Type B pancreatic cell (in vitro differentiated cells): ENCODE measurements around the gene PERM1. TPM values are rescaled to one million over a fixed set of nuclear protein-coding genes. Genes with fewer than 3 reads are reported as not detected.
"Not testable (repeated sequence)": the region's sequence is repeated elsewhere in the genome, so short reads cannot be mapped to it uniquely, and the experiment has no call there.

Experiments used
- DNase-seq: peaks from one replicate; pipeline ENCODE4 v3.0.0; 2021; ENCODE audit warnings: mixed read lengths; ENCODE audit not compliant: unreplicated experiment; ENCODE audit errors: extremely low spot score
- H3K27ac Mint-ChIP-seq: 2 replicates; pipeline ENCODE4 v1.8.0; 2021; ENCODE audit warnings: mild to moderate bottlenecking, mixed read lengths
- H3K27me3 Mint-ChIP-seq: 2 replicates; pipeline ENCODE4 v1.8.0; 2021; ENCODE audit warnings: mixed read lengths
- H3K36me3 Mint-ChIP-seq: 2 replicates; pipeline ENCODE4 v1.8.0; 2021; ENCODE audit warnings: mixed read lengths
- H3K4me1 Mint-ChIP-seq: one replicate; pipeline ENCODE4 v1.8.0; 2021; ENCODE audit warnings: mixed read lengths; ENCODE audit not compliant: unreplicated experiment
- H3K4me3 Mint-ChIP-seq: 2 replicates; pipeline ENCODE4 v1.8.0; 2021; ENCODE audit warnings: mild to moderate bottlenecking, mixed read lengths
- H3K9me3 Mint-ChIP-seq: 2 replicates; pipeline ENCODE4 v1.8.0; 2021; ENCODE audit warnings: mixed read lengths
- CTCF ChIP-seq: fragments of 200-600 bp; sonication (generic); conservative IDR thresholded peaks from 2 replicates; pipeline ENCODE4 v1.5.0; 2021; ENCODE audit warnings: antibody characterized with exemption, mild to moderate bottlenecking
- total RNA-seq: library from RNA; stranded (reverse); gene quantifications from 2 replicates; pipeline ENCODE4 v1.2.1, GENCODE V29; 2021; ENCODE audit warnings: low replicate concordance

PERM1 gene
- total RNA-seq, 1 donor from 2014 or later, result 0.34 TPM

- H3K36me3 Mint-ChIP-seq, result no peaks in the 10 kb centered on the region
- DNase-seq, result no peak
- TF ChIP-seq CTCF, result no peak
- no peak overlapping the region for H3K27ac Mint-ChIP-seq
- H3K4me1 Mint-ChIP-seq, result peaks cover 4% of the 10 kb centered on the region
- no peaks in the 10 kb centered on the region for H3K9me3 Mint-ChIP-seq
- peaks cover 23% of the 10 kb centered on the region for H3K27me3 Mint-ChIP-seq
- no peak overlapping the region for H3K4me3 Mint-ChIP-seq
Measured at GRCh38 chr1:979744-980072, 2.2 kb downstream of the PERM1 start.

GRCh38 chr1:978835-979743 is 2.8 kb downstream of the PERM1 start:
- Mint-ChIP-seq H3K4me1 (peaks cover 4% of the 10 kb centered on the region), H3K4me3 (no peak overlapping the region), H3K27ac (no peak overlapping the region), H3K9me3 (no peaks in the 10 kb centered on the region), H3K36me3 (no peaks in the 10 kb centered on the region), H3K27me3 (peaks cover 23% of the 10 kb centered on the region)
- no peak for DNase-seq
- no peak for TF ChIP-seq CTCF

- TF ChIP-seq CTCF, result no peak
- Mint-ChIP-seq H3K4me3 (peak overlapping the region; percentile 39), H3K4me1 (peaks cover 4% of the 10 kb centered on the region), H3K27me3 (peaks cover 16% of the 10 kb centered on the region), H3K36me3 (no peaks in the 10 kb centered on the region), H3K9me3 (no peaks in the 10 kb centered on the region), H3K27ac (peak overlapping the region; percentile 66)
- DNase-seq, result no peak
Measured at GRCh38 chr1:978069-978834, 3.6 kb downstream of the PERM1 start.

- H3K4me1 Mint-ChIP-seq, DNase-seq, H3K27ac Mint-ChIP-seq, H3K4me3 Mint-ChIP-seq, H3K36me3 Mint-ChIP-seq, H3K9me3 Mint-ChIP-seq, H3K27me3 Mint-ChIP-seq: not testable (repeated sequence)
Measured at GRCh38 chr1:976791-977190, 5.1 kb downstream of the PERM1 start.

- Mint-ChIP-seq H3K27ac (peak overlapping the region; percentile 50), H3K9me3 (no peaks in the 10 kb centered on the region), H3K4me1 (peaks cover 4% of the 10 kb centered on the region), H3K36me3 (no peaks in the 10 kb centered on the region), H3K27me3 (peaks cover 7% of the 10 kb centered on the region), H3K4me3 (peak overlapping the region; percentile 61)
- no peak for DNase-seq
- peak; percentile 80 for TF ChIP-seq CTCF
Measured at GRCh38 chr1:975896-976683, 5.8 kb downstream of the PERM1 start.
